HG03045 (cell line): ENCODE data around the gene CNNM1.

Source experiments
- ATAC-seq: cut with Tn5 transposase; IDR thresholded peaks from one replicate; pipeline ENCODE4 v1.9.1; 2021; ENCODE audit warnings: mild to moderate bottlenecking, moderate library complexity; ENCODE audit not compliant: unreplicated experiment

The CNNM1 gene

DNA sequence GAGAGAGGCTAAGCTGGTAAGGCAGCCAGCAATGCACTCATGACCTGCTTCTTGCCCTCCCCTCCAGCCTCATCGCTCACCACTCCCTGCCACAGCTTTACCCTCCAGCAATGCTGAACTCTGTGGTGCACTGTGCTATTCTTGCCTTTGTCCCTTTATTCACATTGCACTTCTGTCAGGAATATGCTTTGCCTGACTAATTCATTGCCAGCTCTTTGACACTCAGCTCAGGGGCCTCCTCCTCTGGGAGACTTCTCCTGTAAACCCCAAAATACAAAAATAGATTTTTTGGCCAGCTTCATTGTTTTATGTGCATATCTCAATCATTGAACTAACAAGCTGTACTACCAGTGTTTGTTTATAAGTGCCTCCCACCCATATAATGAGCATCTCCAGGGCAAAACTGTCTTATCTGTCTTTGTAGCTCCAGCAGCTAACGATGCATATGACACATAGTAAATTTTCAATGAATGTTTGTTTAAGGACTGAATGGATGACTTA, 8.2 kb downstream of the CNNM1 start:
- ATAC-seq, result no peak

DNA sequence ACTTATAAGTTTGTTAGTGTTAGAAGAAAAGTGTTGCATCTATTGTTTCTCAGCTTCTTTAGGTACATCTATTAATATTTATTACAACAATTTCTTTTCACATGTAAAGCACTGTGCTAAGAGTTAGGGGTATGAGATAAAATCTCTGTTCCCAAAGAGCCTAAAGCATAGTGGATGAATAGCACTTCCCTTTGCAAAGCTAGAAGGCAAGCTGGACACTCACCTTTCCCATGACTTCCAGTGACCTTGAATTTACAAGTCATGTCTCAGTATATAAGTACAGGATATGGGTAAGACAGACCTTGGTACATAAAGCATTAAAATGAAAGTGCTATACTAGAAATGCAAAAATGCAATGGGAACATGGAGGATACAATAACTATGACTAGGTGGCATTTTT, 8.7 kb downstream of the CNNM1 start:
- ATAC-seq, result no peak

DNA sequence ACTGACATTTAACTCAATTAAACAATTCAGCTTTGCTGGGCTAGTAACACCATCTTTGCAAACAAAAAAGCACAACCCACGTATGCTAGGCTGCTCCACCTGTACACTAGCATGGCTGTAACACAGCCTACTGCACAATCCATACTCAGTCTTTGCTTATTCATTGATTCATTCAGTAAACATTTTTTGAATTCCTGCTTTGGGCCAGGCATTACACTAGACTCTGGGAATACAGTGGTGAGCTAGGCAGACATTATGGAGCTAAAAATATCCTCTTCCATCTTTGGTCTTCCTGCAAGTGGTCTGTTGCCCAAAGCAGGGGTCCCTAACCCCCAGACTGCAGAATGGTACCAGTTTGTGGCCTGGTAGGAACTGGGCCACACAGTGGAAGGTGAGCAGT, 9.9 kb downstream of the CNNM1 start:
- ATAC-seq, result no peak

DNA sequence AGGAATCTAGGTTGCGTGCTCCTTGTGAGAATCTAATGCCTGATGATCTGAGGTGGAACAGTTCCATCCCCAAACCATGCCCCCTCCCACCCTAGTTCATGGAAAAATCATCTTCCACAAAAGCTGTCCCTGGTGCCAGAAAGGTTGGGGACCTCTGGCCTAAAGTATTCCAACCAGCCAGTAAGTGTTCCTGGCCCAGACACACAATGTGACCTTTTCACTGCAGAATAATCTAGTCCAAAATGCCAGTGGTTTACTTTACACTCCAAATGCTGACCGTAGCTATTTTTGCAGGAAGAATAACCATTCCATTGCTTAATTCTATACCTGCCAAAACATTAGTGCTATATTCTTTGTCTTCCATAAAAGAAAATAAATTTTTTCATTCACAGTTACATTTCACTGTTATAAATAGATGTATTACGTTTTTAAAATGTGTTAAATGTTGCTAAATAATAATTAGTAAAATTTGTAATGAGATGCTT, 10.4 kb downstream of the CNNM1 start:
- ATAC-seq, result no peak

DNA sequence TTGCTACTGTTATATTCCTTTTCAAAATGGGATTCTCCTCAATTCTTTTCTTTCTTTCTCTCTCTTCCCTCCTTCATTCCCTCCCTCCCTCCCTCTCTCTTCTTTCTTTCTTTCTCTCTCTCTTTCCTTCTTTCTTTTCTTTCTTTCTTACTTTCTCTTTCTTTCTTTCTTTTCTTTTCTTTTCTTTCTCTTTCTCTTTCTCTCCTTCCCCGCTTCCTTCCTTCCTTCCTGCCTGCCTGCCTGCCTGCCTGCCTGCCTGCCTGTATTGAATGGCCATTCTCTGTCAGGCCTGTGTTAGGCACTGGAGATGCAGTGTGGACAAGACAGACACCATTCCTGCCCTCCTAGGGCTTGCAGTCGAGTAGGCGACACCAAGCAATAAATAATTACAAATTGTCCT, 11.5 kb downstream of the CNNM1 start:
- no peak for ATAC-seq

DNA sequence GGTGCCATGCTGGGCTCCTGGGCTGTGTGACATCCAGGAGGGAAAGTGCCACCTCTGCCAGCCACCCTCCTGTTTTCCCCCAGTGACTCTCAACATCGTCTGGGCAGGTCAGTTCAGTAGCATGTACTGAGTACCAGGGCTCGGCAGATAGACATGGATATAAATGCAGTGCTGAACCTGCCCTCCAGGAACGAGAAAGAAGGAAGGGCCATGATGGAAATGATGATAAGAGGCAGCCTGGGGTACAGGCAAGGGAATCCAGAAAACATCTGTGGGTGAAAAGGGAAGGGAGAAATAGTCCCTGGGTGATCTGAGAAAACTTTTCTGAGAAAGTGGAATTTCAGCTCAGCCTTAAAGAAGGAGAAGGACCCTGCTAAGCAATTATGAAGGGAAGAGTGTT, 12.1 kb downstream of the CNNM1 start:
- no peak for ATAC-seq

DNA sequence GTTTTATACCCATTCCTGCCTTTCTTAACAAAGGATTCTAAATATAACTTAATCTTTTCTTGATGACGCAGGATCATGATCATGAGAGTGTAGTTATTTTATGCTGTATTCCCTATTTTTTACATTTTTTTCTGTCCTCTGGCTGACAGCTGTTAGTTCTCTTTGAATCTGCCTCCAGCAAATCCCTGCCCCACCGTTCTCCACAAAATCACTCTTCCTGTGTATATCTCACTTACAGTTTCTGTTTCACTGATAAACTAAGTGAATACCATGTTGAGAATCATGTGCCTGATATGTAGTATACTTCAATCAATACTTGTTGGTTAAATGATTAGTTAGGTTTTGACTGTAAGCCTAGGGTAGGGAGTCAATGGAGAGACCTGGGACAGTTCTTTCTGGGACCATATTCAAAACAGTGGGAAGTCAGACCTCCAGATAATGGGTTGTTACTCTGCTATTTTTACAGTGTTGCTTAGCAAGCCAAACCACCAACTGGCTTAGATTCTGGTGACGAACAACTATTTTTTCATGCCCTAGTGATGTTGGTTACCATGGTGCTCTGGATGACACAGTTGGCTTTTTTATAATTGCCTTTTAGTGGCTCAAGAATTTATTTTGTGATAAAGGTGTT, 12.8 kb downstream of the CNNM1 start:
- no peak for ATAC-seq

DNA sequence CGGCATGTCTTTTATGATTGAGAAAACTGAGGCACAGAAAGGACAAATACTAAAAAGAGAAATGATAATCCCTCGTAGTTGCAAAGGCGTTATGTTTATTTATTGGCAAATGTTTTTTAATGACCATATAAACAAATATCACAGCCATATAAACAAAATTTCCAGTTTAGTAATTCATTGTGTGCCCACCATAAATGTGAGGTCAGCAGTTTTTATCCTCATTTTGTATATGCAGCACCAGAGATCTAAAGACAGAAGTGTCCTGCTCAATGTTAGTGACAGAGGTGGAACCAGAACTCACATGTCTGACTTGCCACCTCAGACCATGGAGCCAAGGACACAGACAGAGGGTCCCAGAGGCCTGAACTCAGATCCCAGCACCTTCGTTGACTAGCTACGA, 14.1 kb downstream of the CNNM1 start:
- no peak for ATAC-seq

DNA sequence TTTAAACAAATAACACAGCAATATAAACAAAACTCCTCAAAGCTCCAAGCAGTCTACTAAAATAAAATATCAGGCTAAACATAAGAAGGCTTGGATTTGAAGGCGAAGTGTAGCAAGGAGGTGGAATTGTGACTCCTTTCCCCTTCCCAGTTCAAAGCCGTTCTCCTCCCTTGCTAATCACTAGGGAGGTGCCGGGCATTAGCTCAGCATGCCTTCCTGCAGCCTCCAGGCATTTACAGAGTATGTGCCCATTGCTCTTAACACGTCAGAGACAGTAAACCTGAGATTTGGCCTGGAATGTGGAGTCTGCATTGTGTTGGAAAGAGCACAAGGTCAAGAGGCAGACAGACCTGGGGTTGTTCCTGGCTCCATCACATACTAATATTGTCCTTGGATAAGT, 15.6 kb downstream of the CNNM1 start:
- ATAC-seq, result no peak

DNA sequence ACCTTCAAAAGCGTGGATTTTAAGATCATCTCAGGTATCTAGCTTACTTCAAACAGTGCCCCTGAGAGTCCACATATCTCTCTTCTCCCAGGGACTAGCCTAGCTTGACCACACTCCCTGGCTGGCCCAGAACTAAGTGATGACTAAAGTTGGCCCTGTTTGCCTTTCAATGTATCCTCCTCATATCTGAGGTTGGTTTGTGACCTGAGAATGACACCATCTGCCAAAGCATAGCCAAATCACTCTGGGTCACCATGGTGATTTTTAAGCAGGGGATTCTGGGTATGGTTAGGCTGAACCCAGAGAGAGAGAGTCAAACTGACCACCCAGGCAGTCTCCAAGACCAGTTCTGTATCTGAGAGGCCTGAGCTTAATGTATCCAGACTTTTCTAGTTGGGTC, 16.2 kb downstream of the CNNM1 start:
- no peak for ATAC-seq

DNA sequence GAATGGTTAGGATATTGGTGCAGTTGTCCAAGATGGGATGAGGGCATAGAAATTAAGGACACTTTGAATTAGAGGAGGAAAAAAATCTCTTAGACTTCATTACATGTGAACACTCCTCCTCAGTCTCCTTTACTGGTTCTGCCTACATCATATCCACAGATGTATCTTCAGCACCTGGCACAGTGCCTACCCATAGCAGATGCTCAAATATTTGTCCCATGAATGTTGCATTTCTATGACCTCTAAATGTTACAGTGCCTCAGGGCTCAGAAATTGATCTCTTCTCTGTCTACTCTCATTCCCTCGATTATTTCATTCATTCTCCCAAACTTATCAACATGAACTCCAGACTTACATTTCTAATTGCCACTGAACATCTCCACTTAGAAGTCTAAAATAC, 17.1 kb downstream of the CNNM1 start:
- ATAC-seq, result no peak

DNA sequence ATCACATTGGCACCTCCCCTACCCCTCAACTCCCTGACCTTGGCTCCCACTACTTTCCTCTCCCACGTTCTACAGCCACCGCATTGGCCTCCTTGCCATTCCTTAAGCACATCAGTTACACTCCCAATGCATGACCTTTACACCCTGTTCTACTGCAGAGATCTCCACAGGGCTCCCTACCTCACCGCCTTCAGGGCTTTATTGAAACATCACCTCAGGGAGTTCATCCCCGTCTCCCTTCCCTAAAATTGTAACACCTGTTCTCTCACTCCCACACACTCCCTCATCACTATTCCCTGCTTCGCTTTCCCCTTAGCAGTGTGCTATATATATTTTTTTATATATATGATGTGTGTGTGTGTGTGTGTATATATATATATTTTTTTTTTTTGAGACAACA, 18.5 kb downstream of the CNNM1 start:
- ATAC-seq, result no peak

DNA sequence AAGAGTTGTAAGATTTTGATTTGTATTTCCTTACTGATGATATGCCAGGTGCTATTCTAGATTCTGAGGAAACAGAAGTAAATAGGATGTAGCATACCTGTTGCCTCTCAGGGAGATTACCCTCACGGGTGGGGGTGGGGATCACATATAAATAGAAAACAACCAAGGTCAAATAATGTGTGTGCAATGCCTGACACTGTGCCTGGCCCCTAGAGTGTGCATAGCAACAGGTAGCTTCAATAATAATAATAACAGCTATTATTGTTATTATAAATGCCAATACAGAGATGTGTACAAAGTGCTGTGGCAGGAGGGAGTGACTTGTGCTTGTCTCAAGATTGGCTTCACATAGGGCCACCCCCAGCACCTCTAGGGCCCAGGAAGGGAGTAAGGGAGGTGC, 24.0 kb downstream of the CNNM1 start:
- no peak for ATAC-seq

DNA sequence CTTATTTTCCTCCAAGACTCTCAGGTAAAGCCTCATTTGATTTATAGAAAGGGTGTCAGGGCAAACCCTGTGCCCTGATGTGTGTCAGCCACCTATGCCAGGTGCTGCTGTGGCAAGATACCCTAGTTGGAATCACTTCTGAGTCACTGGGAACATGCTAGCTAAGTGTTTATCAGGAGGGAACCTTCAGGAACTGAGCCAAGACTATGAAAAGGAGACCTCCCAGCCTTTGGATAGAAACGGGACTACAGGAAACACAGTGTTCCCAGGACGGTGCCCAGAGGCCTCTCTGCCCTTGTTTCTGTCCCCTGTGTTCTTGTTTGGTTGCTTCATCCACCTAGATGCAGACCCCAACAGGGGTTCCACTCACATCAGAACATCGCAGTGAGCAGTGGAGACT, 28.5 kb downstream of the CNNM1 start:
- no peak for ATAC-seq

DNA sequence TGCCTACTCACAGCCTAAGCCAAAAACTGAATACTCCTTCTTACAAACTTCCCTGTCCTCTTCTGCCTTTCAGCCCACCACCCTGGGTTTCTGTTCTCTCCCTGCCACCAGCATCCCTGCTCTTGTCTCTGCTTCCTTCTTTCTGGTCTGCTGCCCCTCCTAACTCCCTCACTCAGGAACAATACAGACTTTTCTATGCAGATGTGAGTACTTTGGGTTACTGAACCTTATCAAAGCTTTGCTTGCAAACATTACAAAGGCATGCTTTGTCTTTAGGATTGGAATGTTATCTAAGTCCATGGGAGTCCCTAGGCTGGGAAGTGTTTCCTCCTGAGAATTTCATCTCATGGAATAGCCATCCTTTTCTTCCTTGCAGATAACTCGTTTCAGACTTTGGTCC, 28.9 kb downstream of the CNNM1 start:
- no peak for ATAC-seq

DNA sequence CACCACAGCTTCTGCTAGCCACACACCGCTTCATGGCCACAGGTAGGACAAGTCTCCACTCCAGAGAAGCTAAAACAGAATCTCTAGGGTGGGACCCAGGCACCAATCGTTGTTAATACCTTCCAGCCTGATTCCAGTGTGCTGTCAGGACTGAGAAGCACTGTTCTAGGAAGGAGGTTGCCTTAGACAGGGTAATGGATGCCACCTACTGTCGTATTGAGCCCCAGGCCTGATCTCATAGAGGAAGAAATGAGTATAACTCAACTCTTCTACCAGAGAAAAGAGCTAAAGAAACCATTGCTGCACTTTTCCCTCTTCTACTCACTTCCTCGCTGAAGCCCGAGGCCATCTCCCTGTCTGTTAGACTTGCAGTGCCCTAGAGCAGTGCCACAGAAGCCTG, 31.8 kb downstream of the CNNM1 start:
- ATAC-seq, result no peak

DNA sequence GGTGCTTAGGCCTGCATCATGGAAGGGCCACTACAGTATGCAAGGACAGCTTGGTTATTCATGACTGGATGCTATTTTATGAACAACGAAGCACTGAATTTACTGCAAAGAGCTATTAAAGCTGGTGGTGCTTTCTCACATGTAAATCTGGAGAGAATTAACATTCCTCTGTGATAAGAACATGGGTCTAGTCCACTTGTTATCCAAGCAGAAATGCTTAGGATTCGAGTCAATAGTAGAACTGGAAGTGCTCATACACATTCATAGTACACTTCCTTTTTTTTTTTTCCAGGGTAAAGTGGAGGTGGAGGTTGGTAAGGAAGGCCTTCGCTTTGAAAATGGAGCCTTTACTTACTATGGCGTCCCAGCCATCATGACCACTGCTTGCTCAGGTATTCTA, 35.0 kb downstream of the CNNM1 start:
- ATAC-seq, result no peak

DNA sequence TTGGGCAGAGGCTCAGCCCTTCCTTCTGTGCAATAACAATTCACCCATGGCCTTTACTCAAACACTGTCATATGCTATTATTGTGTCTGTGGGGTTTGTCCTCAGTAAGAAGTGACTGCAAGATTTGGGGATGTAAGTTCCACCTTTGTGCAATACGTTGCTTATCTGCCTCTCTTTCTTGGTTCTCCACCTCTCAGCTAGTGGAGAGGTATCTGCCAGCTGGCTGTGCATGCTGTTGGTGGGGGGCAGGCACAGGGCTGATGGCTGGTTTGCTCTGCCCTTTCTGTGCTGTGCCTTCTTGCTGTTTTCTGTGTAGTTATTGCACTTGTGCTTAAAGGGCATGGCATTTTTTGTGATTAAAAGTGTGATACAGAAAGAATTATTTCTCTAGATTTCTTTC, 36.2 kb downstream of the CNNM1 start:
- no peak for ATAC-seq

DNA sequence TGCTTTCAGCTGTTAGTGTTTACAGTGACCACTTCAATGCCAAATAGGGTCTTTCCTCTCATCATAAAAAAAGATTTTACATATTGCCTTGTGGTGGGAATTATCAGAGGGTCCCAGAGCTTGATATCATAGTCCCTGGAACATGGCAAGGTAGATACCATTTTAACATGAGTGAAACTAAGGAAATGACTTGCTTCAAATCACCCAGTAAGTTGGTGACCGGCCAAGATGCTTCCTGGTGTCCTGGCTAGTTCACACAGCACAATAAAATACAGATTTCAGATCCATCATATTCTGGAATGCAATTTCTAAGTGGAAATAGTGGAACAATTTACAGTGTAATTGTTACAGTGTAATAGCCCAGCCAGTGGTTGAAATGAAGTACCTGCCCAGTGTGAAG, 36.6 kb downstream of the CNNM1 start:
- ATAC-seq, result no peak

DNA sequence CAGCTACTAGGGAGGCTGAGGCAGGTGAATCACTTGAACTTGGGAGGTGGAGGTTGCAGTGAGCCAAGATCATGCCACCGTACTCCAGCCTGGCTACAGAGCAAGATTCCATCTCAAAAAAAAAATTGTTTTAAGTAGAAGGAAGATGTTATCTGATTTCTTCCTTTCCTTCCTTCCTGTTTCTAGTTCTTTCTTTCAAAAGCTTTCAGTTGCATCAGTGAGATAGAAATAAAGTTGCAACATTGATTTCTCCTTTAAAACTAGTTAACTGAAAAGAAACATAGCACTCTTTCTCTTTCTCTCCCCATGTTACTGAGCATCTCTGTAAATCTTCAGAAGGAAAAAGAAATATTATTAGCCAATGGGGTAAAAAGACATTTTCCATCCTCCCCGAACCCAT, 37.5 kb downstream of the CNNM1 start:
- ATAC-seq, result no peak

DNA sequence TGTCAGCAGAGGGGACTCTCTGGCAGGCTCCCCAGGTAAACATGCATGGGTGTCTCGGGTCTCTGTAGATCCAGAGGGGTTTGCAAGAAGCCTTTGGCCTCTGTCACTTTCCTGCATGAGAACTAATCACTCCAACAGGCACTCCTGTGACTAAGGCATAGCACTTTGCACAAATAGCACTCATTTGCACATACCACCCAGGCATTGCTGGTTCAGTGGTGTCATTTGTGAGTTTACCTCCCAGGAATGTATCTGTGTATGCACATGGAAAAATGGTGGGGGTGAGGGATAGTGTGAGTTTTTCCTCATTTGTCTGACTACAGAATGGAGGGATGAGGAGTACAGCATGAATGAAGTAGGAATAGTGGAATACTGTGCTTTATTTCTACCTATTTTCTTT, 39.5 kb downstream of the CNNM1 start:
- no peak for ATAC-seq

DNA sequence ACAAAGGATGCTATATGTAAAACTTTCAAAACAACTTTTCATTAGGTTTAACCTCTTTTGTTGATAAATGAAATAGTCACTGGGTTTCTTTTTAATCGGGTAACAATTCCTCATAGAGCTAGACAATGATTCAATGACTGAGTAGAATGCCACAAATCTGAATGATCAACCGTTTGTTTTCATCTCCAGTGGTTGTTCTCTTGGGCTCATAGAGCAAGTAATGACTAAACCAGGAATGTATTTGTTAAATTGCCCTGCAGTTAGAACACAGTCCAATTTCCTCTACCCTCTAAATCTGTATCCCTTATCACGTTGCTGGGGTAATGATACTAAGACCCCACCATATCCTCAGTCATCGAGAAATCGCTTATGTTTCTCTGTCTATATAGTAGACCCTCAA, 40.0 kb downstream of the CNNM1 start:
- no peak for ATAC-seq

DNA sequence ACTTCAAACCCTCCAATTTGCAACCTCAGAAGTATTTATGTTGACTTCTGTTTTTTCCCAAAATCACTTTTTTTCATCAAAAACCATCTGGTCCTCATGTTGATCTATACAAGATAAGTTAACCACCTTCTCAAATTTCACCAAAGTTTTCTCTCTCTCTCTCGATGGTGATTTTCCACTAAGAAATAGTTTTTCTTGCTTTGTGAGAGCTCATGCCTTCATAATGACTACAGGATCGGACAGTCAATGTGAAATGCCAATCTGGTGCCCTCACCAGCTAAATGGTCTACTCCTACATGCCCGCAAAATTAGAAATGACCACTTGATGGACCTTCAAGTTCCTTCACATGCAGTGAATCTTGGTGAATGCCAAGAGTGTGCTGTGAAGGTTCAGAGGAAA, 40.4 kb downstream of the CNNM1 start:
- ATAC-seq, result no peak
